H1 (cell line): ENCODE measurements around the gene DDI2. TPM values are rescaled to one million over a fixed set of nuclear protein-coding genes. Genes with fewer than 3 reads are reported as not detected.

ENCODE experiments used
- CTCF ChIA-PET: fragments of 300-600 bp; sonication (Branson Sonifier 250); formaldehyde crosslinking; loops from one replicate; lab custom pipeline; 2021; ENCODE audit not compliant: partially characterized antibody; lab: Charles Lee
- POLR2A ChIA-PET: fragments of 300-600 bp; sonication (Branson Sonifier 250); formaldehyde crosslinking; loops from one replicate; lab custom pipeline; 2021; ENCODE audit warnings: inconsistent platforms; ENCODE audit not compliant: partially characterized antibody; lab: Charles Lee
- DNase-seq, 2 experiments: peaks; one replicate each; pipeline versions ENCODE4 v3.0.0 to v3.0.0-alpha.2; 2010 to 2022; ENCODE audit warnings: low spot score in 2 of 2, low read depth in 1 of 2, mixed read lengths in 1 of 2
- FAIRE-seq: peaks from 2 replicates; lab custom pipeline; 2011; peaks lifted over from hg19 to GRCh38; lab: Jason Lieb, UNC
- H2AFZ ChIP-seq: 2 replicates; pipeline ENCODE4 v1.8.1; 2012; ENCODE audit warnings: low read length, inconsistent platforms
- H2AK5ac ChIP-seq: 2 replicates; pipeline ENCODE4 v1.6.1; 2013; ENCODE audit warnings: low read depth, low read length
- H2BK120ac ChIP-seq: replicated peaks from 2 replicates; pipeline ENCODE3; 2013; ENCODE audit warnings: low read depth, low read length, inconsistent platforms
- H2BK12ac ChIP-seq: 2 replicates; pipeline ENCODE4 v1.6.1; 2013; ENCODE audit warnings: low read depth, low read length
- H2BK15ac ChIP-seq: 2 replicates; pipeline ENCODE4 v1.6.1; 2013; ENCODE audit warnings: low read length
- H2BK20ac ChIP-seq: 2 replicates; pipeline ENCODE4 v1.6.1; 2013; ENCODE audit warnings: low read length
- H2BK5ac ChIP-seq: 2 replicates; pipeline ENCODE4 v1.6.1; 2013; ENCODE audit warnings: low read depth, low read length
- H3K14ac ChIP-seq: 2 replicates; pipeline ENCODE4 v1.6.1; 2013; ENCODE audit warnings: inconsistent platforms; ENCODE audit not compliant: insufficient read length
- H3K18ac ChIP-seq: 2 replicates; pipeline ENCODE4 v1.6.1; 2013; ENCODE audit warnings: low read length; ENCODE audit errors: extremely low read depth
- H3K23ac ChIP-seq: 2 replicates; pipeline ENCODE4 v1.6.1; 2013; ENCODE audit warnings: inconsistent platforms; ENCODE audit not compliant: insufficient read length
- H3K23me2 ChIP-seq: 2 replicates; pipeline ENCODE4 v1.6.1; 2013; ENCODE audit warnings: low read depth, low read length
- H3K27ac ChIP-seq: 2 replicates; pipeline ENCODE4 v1.6.1; 2011; ENCODE audit warnings: low read depth, low read length, inconsistent platforms
- H3K27me3 ChIP-seq, 4 experiments: replicated peaks in 1 of 4; 1 replicate in 1 of 4; 2 replicates in 3 of 4; pipeline versions ENCODE4 v1.6.1 to v1.8.1; 2011 to 2013; ENCODE audit warnings: low read length in 3 of 4, mild to moderate bottlenecking in 3 of 4, inconsistent platforms in 2 of 4, mixed read lengths in 2 of 4, moderate library complexity in 1 of 4; ENCODE audit not compliant: control insufficient read depth in 3 of 4, insufficient read depth in 3 of 4; ENCODE audit errors: extremely low read depth in 1 of 4
- H3K36me3 ChIP-seq, 4 experiments: 2 replicates each; pipeline versions ENCODE4 v1.6.1 to v1.8.1; 2011 to 2013; ENCODE audit warnings: mild to moderate bottlenecking in 4 of 4, low read length in 3 of 4, moderate library complexity in 2 of 4, control low read depth in 1 of 4, inconsistent platforms in 1 of 4; ENCODE audit not compliant: insufficient read depth in 4 of 4, control insufficient read depth in 2 of 4
- H3K4ac ChIP-seq: replicated peaks from 2 replicates; pipeline ENCODE3; 2013; ENCODE audit warnings: low read length, low read depth, mixed read lengths, inconsistent platforms; ENCODE audit not compliant: insufficient read length
- H3K4me1 ChIP-seq, 4 experiments: replicated peaks in 1 of 4; 1 replicate in 1 of 4; 2 replicates in 3 of 4; pipeline versions ENCODE4 v1.6.1 to v1.8.1; 2011 to 2013; ENCODE audit warnings: low read length in 3 of 4, inconsistent platforms in 2 of 4, mixed read lengths in 1 of 4; ENCODE audit not compliant: insufficient read depth in 4 of 4, control insufficient read depth in 3 of 4
- H3K4me2 ChIP-seq, 2 experiments: 2 replicates each; pipeline versions ENCODE4 v1.6.1 to v1.8.1; 2011 to 2013; ENCODE audit warnings: low read depth in 2 of 2, low read length in 2 of 2, control low read depth in 1 of 2, inconsistent platforms in 1 of 2, mild to moderate bottlenecking in 1 of 2; ENCODE audit not compliant: insufficient read depth in 1 of 2
- H3K4me3 ChIP-seq, 4 experiments: fragments of 200-600, 300-600 bp in 1 of 4; sonication (generic), shearing (Covaris generic), sonication (Bioruptor Twin) in 1 of 4; 2 replicates each; pipeline versions ENCODE4 v1.5.1 to v1.8.1; 2011 to 2016; ENCODE audit warnings: low read length in 4 of 4, low read depth in 3 of 4, control low read depth in 2 of 4, inconsistent platforms in 2 of 4, mild to moderate bottlenecking in 2 of 4, mixed read lengths in 1 of 4, moderate library complexity in 1 of 4; ENCODE audit not compliant: insufficient read depth in 2 of 4; ENCODE audit errors: extremely low read depth in 1 of 4
- H3K56ac ChIP-seq: replicated peaks from 2 replicates; pipeline ENCODE3; 2013; ENCODE audit warnings: low read depth, mild to moderate bottlenecking, mixed read lengths, low read length, inconsistent platforms; ENCODE audit not compliant: insufficient read length
- H3K79me1 ChIP-seq: 2 replicates; pipeline ENCODE4 v1.6.1; 2013; ENCODE audit warnings: low read depth, low read length, control low read depth
- H3K79me2 ChIP-seq, 2 experiments: 2 replicates each; pipeline versions ENCODE4 v1.6.1 to v1.8.1; 2012 to 2013; ENCODE audit warnings: low read length in 2 of 2, mild to moderate bottlenecking in 2 of 2, inconsistent platforms in 1 of 2; ENCODE audit not compliant: insufficient read depth in 2 of 2, control insufficient read depth in 1 of 2
- H3K9ac ChIP-seq, 4 experiments: replicated peaks in 1 of 4; 1 replicate in 1 of 4; 2 replicates in 3 of 4; pipeline versions ENCODE4 v1.6.1 to v1.8.1; 2011 to 2013; ENCODE audit warnings: low read depth in 3 of 4, low read length in 3 of 4, control low read depth in 2 of 4, mild to moderate bottlenecking in 2 of 4, moderate library complexity in 2 of 4, inconsistent platforms in 1 of 4; ENCODE audit errors: extremely low read depth in 1 of 4
- H3K9me3 ChIP-seq, 2 experiments: 2 replicates each; pipeline versions ENCODE4 v1.6.1 to v1.8.1; 2012 to 2013; ENCODE audit warnings: mild to moderate bottlenecking in 2 of 2, moderate library complexity in 2 of 2, control low read depth in 1 of 2, inconsistent platforms in 1 of 2, low read depth in 1 of 2, low read length in 1 of 2, mixed read lengths in 1 of 2; ENCODE audit not compliant: insufficient read depth in 2 of 2
- H4K20me1 ChIP-seq, 2 experiments: replicated peaks in 1 of 2; 2 replicates each; pipeline versions ENCODE3 to v1.8.1; 2011 to 2013; ENCODE audit warnings: inconsistent platforms in 2 of 2, low read length in 2 of 2, mild to moderate bottlenecking in 1 of 2; ENCODE audit not compliant: insufficient read depth in 2 of 2, control insufficient read depth in 1 of 2
- H4K5ac ChIP-seq: 2 replicates; pipeline ENCODE4 v1.6.1; 2013; ENCODE audit warnings: low read length, low read depth, mixed read lengths, inconsistent platforms; ENCODE audit not compliant: insufficient read length
- H4K8ac ChIP-seq: 2 replicates; pipeline ENCODE4 v1.8.0; 2013; ENCODE audit warnings: mild to moderate bottlenecking, moderate library complexity, low read length, inconsistent platforms; ENCODE audit not compliant: insufficient read depth; ENCODE audit errors: extremely low read depth
- H4K91ac ChIP-seq: replicated peaks from 2 replicates; pipeline ENCODE3; 2013; ENCODE audit warnings: low read length, mixed read lengths, inconsistent platforms; ENCODE audit not compliant: insufficient read length
- BCL11A ChIP-seq, 2 experiments: IDR thresholded peaks; one replicate each; pipeline ENCODE4 v1.6.1; 2011; ENCODE audit warnings: low read depth in 2 of 2, low read length in 2 of 2, mild to moderate bottlenecking in 2 of 2
- CHD1 ChIP-seq: IDR thresholded peaks from 2 replicates; pipeline ENCODE4 v1.6.1; 2012; ENCODE audit warnings: low read depth, low read length, improper control_type of control experiment
- JUN ChIP-seq: IDR thresholded peaks from 2 replicates; pipeline ENCODE4 v1.6.1; 2011; ENCODE audit warnings: low read depth, mild to moderate bottlenecking, improper control_type of control experiment, low read length
- JUND ChIP-seq: IDR thresholded peaks from 2 replicates; pipeline ENCODE4 v1.6.1; 2011; ENCODE audit warnings: mild to moderate bottlenecking, improper control_type of control experiment, low read length
- NANOG ChIP-seq: IDR thresholded peaks from 2 replicates; pipeline ENCODE4 v1.6.1; 2011; ENCODE audit warnings: low read length, low read depth, mild to moderate bottlenecking, inconsistent platforms; ENCODE audit not compliant: insufficient read depth, poor library complexity, severe bottlenecking
- POU5F1 ChIP-seq: IDR thresholded peaks from 2 replicates; pipeline ENCODE4 v1.6.1; 2011; ENCODE audit warnings: low read depth, mild to moderate bottlenecking, low read length, moderate library complexity
- WGBS, 2 experiments: shearing (Covaris generic) in 1 of 2; methylation state at CpG; one replicate each; pipeline versions ENCODE4 v1.1.6 to v1.1.7; 2013 to 2015; ENCODE audit warnings: low lambda C conversion rate in 2 of 2, mixed read lengths in 2 of 2, inconsistent platforms in 1 of 2, low coverage in 1 of 2, missing lambda C conversion rate in 1 of 2; ENCODE audit not compliant: insufficient replicate concordance in 2 of 2, insufficient coverage in 1 of 2, insufficient read length in 1 of 2; ENCODE audit errors: extremely low coverage in 1 of 2, missing lambda C conversion rate in 1 of 2; 5-methylcytosine and 5-hydroxymethylcytosine counted together
- polyA plus RNA-seq, 7 experiments: library from polyadenylated mRNA; depleted of rRNA in 3 of 7; stranded (reverse) in 5 of 7; unstranded in 2 of 7; fragments of >200 nt in 5 of 7; fragments of 200-250 nt in 2 of 7; gene quantifications; 1 replicate in 5 of 7; 2 replicates in 1 of 7; 4 replicates in 1 of 7; pipeline versions ENCODE4 v1.2.1 to v1.2.3, GENCODE V29; 2011 to 2013; ENCODE audit warnings: missing spikeins in 2 of 7, mixed read lengths in 2 of 7
- total RNA-seq: library from RNA; stranded (reverse); fragmentation: NEBNext Ultra II Directional; extraction: Animal tissue kit (Norgen Biotek cat#: 25700); gene quantifications from 2 replicates; pipeline ENCODE4 v1.2.1, GENCODE V29; 2021

Gene DDI2
- total and polyA plus RNA-seq, 2 of the 8 experiments (the other 6 are each of a cell fraction or from before 2014, with no cell fraction given): 7.7 to 38.3 TPM

GRCh38 chr1:15718199-15718601 lies 100.9 kb downstream of the DDI2 start:
- Histone ChIP-seq H3K14ac (no peak overlapping the region), H3K4me1 (no peaks in the 10 kb centered on the region), H3K56ac (no peak overlapping the region), H3K18ac (no peak overlapping the region), H3K9me3 (no peaks in the 10 kb centered on the region), H2BK5ac (peak overlapping the region; percentile 83; the same call in 1 of the 2 replicates), H3K23ac (no peak overlapping the region), H4K8ac (no peak overlapping the region), H3K36me3 (peaks cover 0 to 14% (median 6%) of the 10 kb centered on the region in 4 experiments; a peak in 4 of 8 replicates), H3K4ac (no peak overlapping the region), H3K27me3 (no peaks in the 10 kb centered on the region; a peak in 1 of 7 replicates), H3K23me2 (no peaks in the 10 kb centered on the region), H3K79me2 (no peaks in the 10 kb centered on the region), H2BK12ac (no peak overlapping the region), H2BK120ac (no peak overlapping the region), H3K79me1 (peaks cover 2% of the 10 kb centered on the region; the same call in 1 of the 2 replicates), H4K20me1 (peaks cover 0 to 5% of the 10 kb centered on the region in 2 experiments), H4K91ac (no peak overlapping the region), H3K27ac (no peak overlapping the region), H2BK20ac (no peak overlapping the region), H2BK15ac (no peak overlapping the region), H2AK5ac (no peak overlapping the region), H3K4me2 (no peak overlapping the region), H3K4me3 (no peak overlapping the region), H3K9ac (no peak overlapping the region), H4K5ac (no peak overlapping the region), H2AFZ (no peak overlapping the region)
- CTCF ChIA-PET: interaction anchor here (1.0 to 3.6 kb wide), 5 partner anchors 10 to 108 kb away, joined by 3 to 12 read pairs (median 4); no protein-coding TSS in a partner anchor
- DNase-seq: no peak
- POLR2A ChIA-PET: interaction anchor here (0.7 kb wide), 1 partner anchor 20 kb away, joined by 3 read pairs; no protein-coding TSS in a partner anchor
- no peak for FAIRE-seq
- TF ChIP-seq POU5F1: no peak
- TF ChIP-seq JUN: no peak
- no peak for TF ChIP-seq JUND
- TF ChIP-seq CHD1: no peak
- TF ChIP-seq NANOG: no peak
- TF ChIP-seq BCL11A (IDR thresholded peaks at IDR 0.05; ENCODE audit: low read depth in 2 of 2, low read length in 2 of 2): no peak
- 99% methylated on average over 8 of the region's 8 CpGs; no CpG with 5 or more reads in 1 of the 2 experiments for WGBS, 2 experiments
